ENCODE data around the gene RASL10A.

DNA sequence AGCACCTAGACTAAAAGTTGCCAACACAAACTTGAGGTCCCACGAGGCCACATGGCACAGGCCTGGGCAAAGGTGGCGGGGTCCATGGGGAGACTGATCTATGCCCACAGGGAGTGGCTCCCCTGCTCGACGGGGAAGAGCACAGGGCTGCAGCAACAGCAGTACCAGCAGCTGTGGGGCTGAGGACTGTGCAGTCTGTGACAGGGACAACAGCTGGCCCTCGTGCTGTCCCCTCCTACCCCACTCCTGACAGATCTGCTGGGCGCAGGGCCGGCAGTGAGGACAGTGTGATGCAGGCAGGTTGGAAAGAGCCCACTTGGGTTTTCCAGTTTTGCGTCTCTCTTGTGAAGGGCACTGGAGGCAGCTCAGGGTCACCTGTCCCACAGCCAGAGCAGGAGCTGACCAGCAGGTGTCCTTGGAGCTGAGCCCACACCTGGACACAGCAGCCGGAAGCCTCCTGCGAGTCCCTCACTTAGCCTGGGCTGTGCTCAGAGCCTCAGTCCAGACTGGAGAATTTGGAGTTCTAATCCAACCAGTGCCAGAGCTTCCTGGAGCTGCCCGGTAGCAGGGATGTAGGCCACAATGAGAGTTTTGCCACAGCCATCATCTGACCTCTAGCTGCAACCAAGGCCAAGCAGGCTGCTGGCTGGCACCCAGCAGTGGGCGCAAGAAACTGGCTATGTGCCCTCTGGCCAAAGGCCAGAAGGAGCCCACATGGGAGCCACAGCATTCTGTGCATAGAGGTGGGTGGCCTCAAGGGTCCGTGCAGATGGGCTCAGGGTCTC is 12.6 kb downstream of the RASL10A start:
- TF ChIP-seq, protein P1, sequence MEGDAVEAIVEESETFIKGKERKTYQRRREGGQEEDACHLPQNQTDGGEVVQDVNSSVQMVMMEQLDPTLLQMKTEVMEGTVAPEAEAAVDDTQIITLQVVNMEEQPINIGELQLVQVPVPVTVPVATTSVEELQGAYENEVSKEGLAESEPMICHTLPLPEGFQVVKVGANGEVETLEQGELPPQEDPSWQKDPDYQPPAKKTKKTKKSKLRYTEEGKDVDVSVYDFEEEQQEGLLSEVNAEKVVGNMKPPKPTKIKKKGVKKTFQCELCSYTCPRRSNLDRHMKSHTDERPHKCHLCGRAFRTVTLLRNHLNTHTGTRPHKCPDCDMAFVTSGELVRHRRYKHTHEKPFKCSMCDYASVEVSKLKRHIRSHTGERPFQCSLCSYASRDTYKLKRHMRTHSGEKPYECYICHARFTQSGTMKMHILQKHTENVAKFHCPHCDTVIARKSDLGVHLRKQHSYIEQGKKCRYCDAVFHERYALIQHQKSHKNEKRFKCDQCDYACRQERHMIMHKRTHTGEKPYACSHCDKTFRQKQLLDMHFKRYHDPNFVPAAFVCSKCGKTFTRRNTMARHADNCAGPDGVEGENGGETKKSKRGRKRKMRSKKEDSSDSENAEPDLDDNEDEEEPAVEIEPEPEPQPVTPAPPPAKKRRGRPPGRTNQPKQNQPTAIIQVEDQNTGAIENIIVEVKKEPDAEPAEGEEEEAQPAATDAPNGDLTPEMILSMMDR (IDR thresholded peaks at IDR 0.05; ENCODE audit: low read depth, low read length) = no peak
- TF ChIP-seq, protein P2, sequence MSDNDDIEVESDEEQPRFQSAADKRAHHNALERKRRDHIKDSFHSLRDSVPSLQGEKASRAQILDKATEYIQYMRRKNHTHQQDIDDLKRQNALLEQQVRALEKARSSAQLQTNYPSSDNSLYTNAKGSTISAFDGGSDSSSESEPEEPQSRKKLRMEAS (IDR thresholded peaks at IDR 0.05; ENCODE audit: low read depth, low read length) = no peak
- TF ChIP-seq POLR2A (IDR thresholded peaks at IDR 0.05; ENCODE audit: extremely low read depth, insufficient read length) (no peak), MYC (IDR thresholded peaks at IDR 0.05; ENCODE audit: low read depth, low read length) (no peak)
